Activated CD4-positive, alpha-beta T cell treated with anti-CD3 and anti-CD28 coated beads, Interleukin-2, amount 10 ng/mL, durations not matched to agents 24 days and 14 days (primary cell): ENCODE results near the gene IGSF9. TPM values are rescaled to one million over a fixed set of nuclear protein-coding genes. Genes with fewer than 3 reads are reported as not detected.

ENCODE experiments used
- DNase-seq: peaks from one replicate; pipeline ENCODE4 v3.0.0; 2022
- H3K27ac Mint-ChIP-seq: one replicate; pipeline ENCODE4 v1.8.0; 2022; ENCODE audit warnings: mild to moderate bottlenecking, mixed read lengths
- H3K27me3 Mint-ChIP-seq: one replicate; pipeline ENCODE4 v1.8.0; 2022; ENCODE audit warnings: mixed read lengths
- H3K36me3 Mint-ChIP-seq: one replicate; pipeline ENCODE4 v1.8.0; 2022; ENCODE audit warnings: low read depth, mild to moderate bottlenecking, mixed read lengths
- H3K4me1 Mint-ChIP-seq: one replicate; pipeline ENCODE4 v1.8.0; 2021; ENCODE audit warnings: mixed read lengths
- H3K4me3 Mint-ChIP-seq: one replicate; pipeline ENCODE4 v1.8.0; 2022; ENCODE audit warnings: mild to moderate bottlenecking, moderate library complexity, mixed read lengths
- H3K9me3 Mint-ChIP-seq: one replicate; pipeline ENCODE4 v1.8.0; 2021; ENCODE audit warnings: mixed read lengths
- intact Hi-C: fragments of 100-400 bp; cut with micrococcal nuclease; formaldehyde crosslinking; loops from one replicate; pipeline ENCODE4 v1.15.1; 2023
- total RNA-seq: library from RNA; stranded (reverse); gene quantifications from 2 replicates; pipeline ENCODE4 v1.2.3, GENCODE V29; 2022

Gene IGSF9
- total RNA-seq, 1 donor from 2014 or later, result not detected

DNA sequence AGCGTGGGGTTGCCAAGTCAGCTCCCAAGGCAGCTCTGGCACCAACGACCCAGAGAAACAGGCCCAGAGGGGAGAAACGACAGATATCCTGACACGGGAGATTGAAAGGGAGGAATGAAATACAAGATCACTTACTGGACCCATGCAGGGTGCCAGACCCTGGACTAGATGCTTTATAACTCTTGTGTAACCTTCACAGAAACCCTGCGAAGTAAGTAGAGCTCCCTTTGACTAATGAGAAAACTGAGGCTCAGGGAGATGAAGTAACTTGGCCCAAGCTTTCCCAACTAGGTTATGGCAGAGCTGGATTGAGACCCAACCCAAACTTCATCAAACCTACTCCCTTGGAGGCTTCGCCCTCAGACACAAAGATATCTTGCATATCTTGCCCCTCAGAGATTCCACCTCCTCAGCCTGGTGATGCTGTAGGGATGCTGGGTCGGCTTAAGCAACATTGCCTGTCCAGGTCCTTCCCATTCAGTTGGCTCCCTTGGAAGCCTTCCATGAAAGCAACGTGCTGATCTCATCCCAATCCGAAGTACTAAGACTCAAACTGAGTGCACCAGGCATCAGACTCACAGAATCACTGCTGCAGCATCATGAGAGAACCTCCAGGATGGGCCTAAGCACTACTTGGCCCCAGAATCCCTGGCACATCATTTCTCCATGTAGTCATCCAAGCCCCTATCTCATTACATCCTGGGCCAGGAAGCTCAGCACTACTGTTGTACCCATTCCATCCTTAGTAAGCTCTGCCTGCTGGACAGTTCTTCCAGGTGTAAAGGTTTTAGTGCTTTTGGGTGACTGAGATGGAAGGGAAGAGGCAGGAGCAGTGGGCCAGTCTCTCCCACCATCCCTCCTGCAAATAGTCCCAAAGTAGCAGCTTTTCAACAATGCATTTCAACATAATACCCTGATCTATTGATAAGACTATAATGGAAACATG is 1.1 kb upstream of the IGSF9 start:
- Mint-ChIP-seq H3K9me3 (no peaks in the 10 kb centered on the region), H3K4me1 (peaks cover 6% of the 10 kb centered on the region), H3K4me3 (peak overlapping the region; percentile 54), H3K27me3 (peaks cover 77% of the 10 kb centered on the region), H3K36me3 (no peaks in the 10 kb centered on the region), H3K27ac (no peak overlapping the region)
- no peak for DNase-seq
- intact Hi-C loops, result no loop called here

DNA sequence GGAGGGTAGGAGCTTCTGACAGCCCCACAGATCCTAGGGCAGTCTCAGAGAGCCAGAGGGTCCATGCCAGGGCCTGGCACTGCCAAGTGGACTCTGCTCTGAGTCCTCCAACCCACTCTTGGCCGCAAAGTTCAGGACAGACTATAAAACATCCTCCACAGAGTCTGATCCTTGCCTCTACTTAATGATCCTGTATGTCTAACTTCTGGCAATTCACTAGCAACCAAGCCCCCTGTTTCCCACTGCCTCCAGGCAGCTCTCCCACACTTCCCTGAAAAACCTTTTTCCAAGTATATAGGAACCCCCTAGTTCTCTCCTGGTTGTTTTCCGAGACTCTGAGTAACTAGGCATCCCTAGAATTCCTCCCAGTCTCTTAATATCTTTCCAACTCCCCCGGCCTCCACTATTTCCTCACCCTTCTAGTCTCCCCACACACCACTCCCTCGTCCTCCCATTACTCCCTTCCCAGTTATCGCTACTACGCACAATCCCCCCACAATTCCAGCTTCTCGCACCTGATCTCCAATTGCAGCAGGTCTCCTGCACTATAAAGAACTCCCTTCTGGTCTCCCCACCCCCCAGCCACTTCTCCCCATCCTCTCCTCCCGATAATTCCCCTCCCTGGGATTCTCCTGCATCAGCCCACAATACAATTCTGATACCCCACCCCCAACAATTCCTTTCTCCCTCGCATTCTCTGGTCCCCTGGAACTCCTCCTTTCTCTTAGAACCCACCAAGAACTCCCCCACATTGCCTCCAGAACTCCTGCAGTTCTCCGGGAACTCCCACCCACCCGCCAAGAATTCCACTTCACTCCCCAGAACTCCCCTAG is 574 bp downstream of the IGSF9 start:
- Mint-ChIP-seq H3K4me3 (peak overlapping the region; percentile 54), H3K27me3 (peaks cover 66% of the 10 kb centered on the region)

DNA sequence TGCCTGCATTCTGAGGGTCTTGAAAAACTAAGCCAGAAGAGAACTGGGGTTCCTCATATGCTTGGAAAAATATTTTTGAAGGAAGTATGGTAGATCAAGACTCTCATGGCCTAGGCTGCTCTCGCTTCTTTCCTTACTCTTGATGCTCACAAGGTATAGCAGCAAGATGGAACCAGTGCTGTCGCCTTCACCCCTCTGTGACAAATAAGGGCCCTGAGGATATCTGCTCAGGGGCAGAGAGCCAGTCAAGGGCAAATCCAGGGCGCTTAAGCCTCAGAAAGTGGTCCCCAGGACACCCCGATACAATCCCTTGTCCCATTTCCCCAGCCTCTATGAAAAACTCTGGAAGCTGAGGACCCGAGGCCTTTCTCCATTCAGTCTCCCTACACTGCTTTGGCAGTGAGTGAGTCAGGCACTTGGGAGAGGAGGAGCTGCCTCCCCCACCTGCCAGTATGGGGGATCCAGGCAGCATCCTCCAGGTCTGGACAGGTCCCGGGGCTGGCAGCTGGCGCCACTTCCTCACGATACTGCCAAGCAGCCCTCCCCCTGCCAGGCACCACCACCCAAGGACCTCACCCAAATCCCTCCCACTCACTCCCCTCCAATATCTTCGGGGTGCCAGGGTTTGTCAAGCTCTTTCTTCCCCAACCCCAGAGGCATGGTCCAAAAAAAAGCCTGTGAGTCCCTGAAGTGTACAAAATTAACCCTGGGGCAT is 1.3 kb downstream of the IGSF9 start:
- H3K4me1 Mint-ChIP-seq, result peaks cover 6% of the 10 kb centered on the region
- H3K27me3 Mint-ChIP-seq, result peaks cover 63% of the 10 kb centered on the region
- no peaks in the 10 kb centered on the region for H3K36me3 Mint-ChIP-seq
- H3K27ac Mint-ChIP-seq, result no peak overlapping the region
- DNase-seq, result no peak
- no peak overlapping the region for H3K4me3 Mint-ChIP-seq
- intact Hi-C loops, result no loop called here
- H3K9me3 Mint-ChIP-seq, result no peaks in the 10 kb centered on the region

More for the DNA sequence above, 574 bp downstream of the IGSF9 start:
- Mint-ChIP-seq H3K36me3 (no peaks in the 10 kb centered on the region), H3K27ac (no peak overlapping the region), H3K9me3 (no peaks in the 10 kb centered on the region), H3K4me1 (peaks cover 6% of the 10 kb centered on the region)
- intact Hi-C loops, result no loop called here
- DNase-seq, result no peak

DNA sequence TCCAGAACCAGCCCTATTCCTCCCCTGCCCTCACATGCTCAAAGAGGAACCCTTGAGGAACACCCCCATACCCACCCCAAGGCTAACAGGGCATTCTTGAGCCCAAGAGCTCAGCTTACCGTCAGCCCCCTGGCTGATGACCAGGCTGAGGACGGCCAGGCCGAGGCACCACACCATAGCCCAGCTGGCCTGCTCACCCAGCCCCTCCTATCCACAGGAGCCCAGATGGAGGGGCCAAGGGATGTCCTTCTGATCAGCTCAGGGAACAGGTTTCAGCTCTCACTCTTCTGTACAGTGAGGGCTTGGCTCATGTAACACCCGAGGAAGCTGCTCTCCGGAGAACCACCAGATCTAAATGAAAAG is 2.2 kb downstream of the IGSF9 start:
- intact Hi-C loops, result no loop called here
- DNase-seq, result no peak
- Mint-ChIP-seq H3K4me3 (no peak overlapping the region), H3K4me1 (peaks cover 8% of the 10 kb centered on the region), H3K27me3 (peaks cover 64% of the 10 kb centered on the region), H3K27ac (no peak overlapping the region), H3K9me3 (no peaks in the 10 kb centered on the region), H3K36me3 (no peaks in the 10 kb centered on the region)

DNA sequence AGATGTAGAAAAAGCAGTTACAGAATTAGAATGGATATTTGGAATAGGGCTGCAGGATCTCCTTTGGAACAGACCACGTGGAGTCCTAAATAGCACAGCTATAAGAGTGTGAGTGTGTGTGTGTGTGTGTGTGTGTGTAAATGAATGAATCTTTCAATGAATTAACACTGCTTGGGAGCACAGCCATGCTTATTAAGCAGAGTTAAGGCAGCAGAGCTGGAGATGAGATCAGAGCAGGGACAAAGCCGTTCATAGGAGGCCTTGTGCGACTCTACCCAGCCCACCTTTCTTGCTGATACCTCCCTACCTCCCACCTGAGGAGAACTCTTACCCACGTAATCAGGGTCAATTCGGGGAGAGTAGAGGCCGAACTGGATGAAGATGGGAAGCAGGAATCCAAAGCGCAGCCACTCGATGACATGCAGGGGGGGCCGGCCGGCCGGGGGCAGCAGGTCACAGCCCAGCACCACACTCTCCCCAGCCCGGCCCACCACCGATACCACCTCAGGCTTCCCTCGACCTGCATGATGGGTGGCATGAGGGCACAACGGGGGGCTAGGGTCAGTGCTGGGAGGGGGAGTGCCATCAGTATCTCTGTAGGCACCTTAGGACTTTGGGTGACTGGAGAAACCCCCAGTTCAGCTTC is 2.7 kb downstream of the IGSF9 start:
- Mint-ChIP-seq H3K27ac (no peak overlapping the region), H3K36me3 (no peaks in the 10 kb centered on the region), H3K9me3 (no peaks in the 10 kb centered on the region), H3K27me3 (peaks cover 59% of the 10 kb centered on the region), H3K4me1 (peaks cover 13% of the 10 kb centered on the region), H3K4me3 (no peak overlapping the region)
- no peak for DNase-seq
- intact Hi-C loops, result no loop called here

DNA sequence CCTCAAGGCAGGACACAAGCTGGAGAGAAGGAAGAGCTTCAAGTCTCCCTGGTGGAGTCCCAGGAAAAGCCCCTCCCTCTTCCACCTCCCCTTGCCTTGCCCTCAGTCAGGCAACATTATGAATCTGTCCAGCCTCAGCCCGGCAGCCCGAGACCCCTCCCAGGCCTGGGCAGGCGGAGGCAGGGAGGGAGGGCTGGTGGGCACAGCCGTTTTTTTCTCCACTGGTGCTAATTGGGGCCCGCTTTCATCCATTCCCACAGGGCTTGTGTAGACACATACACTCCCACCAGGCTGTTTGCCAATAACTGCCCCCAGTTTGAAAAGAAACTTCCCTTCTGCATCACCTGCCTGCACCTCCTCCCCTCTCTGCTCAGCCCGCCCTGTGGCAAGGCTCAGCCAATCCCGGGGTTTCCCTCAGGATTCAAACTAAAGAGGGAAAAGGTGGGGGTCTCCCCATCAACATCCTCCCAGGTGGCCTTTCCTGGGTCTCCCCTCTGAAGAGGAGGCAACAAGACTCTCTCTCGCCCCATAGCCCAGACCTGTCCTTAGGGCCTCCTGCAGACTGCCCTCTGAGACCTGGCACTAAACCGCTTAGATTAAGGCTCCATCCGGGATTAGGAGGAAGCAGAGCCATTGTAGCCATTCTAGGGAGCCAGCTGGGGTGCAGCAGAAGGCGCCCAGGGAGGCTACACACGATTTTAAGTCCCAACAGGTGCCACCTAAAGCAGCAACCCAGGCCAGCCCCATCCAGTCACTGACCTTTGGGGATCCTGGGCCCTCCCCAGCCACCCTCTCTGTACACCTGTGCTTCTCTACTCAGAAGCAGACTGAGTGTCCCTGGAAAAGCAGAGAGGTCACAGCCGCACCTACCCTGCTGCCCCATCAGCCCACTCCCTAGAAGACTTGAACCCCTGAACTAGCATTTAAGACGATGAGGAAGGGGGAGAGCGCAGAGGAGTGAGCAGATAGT is 3.5 kb downstream of the IGSF9 start:
- Mint-ChIP-seq H3K9me3 (no peaks in the 10 kb centered on the region), H3K27me3 (peaks cover 53% of the 10 kb centered on the region), H3K36me3 (no peaks in the 10 kb centered on the region), H3K4me3 (no peak overlapping the region), H3K4me1 (peaks cover 16% of the 10 kb centered on the region), H3K27ac (no peak overlapping the region)
- intact Hi-C loops, result no loop called here
- no peak for DNase-seq

DNA sequence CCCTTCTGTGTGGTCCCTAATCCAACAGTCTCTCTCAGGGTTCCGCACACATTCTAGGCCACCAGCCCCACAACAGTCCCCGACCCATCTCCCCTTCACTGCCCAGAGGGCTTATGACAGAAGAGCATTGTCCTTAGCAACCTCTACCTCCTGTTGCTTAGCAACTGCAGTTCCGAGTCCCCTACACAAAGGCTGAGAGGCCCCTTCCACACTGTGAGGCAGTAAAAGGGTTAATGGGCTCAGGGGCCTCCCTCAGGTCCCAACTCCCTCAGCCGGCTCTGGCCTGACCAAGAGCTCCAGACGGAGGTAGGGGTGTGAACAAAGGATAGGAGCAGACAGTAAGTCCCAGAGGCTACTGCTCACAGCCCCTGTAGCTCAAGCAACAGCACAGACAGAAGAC is 4.3 kb downstream of the IGSF9 start:
- intact Hi-C loops, result no loop called here
- DNase-seq, result no peak
- Mint-ChIP-seq H3K27ac (no peak overlapping the region), H3K27me3 (peaks cover 48% of the 10 kb centered on the region), H3K9me3 (no peaks in the 10 kb centered on the region), H3K36me3 (no peaks in the 10 kb centered on the region), H3K4me3 (no peak overlapping the region), H3K4me1 (peaks cover 20% of the 10 kb centered on the region)

DNA sequence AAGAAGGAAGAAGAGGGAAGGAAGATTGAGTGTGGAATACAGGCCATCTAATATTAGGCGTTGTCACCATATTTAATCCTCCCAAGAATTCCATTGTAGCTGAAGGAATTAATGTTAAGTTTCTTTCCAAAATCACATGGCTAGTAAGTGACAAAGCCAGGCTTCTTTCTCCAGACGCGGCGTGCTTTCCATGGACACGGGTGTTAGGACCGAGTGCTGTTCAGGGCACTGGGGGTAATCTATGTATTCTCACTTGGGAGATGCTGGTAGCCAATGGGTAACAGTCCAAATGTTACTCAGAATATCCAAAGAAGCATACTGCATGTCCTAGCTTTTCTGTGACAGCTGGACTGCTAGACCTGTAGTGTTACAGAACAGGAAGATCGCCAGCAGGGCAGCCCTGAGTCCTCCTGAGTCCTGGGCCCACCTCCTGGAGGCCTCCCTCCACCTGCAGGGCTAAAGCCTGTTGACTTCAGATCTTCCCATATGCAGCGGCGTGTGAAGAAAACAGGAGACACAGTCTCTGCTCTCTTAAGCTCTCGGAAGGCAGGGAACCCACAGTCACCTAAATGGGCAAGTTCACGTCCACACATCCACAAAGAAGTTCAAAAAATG is 5.3 kb downstream of the IGSF9 start:
- intact Hi-C loops, result no loop called here
- no peak for DNase-seq
- Mint-ChIP-seq H3K27me3 (peaks cover 43% of the 10 kb centered on the region), H3K36me3 (no peaks in the 10 kb centered on the region), H3K9me3 (no peaks in the 10 kb centered on the region), H3K4me3 (no peak overlapping the region), H3K4me1 (peaks cover 15% of the 10 kb centered on the region), H3K27ac (no peak overlapping the region)

DNA sequence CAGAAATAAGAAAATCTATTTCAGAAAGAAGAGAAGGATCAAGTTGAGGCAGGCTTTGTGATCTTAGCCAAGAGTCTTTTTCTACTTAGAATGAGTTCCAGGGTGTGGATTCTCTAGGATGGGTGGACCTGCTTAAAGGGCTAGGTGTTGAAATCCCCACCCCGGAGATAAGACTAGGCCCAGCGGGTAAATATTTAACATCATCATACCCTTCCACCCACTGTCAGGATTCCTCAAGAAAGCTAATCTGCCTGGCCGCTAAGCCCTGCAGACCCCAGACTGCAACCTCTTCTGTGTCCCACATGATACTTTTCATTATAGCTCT is 5.8 kb downstream of the IGSF9 start:
- Mint-ChIP-seq H3K4me1 (peaks cover 15% of the 10 kb centered on the region), H3K4me3 (no peak overlapping the region), H3K27me3 (peaks cover 42% of the 10 kb centered on the region), H3K27ac (no peak overlapping the region), H3K9me3 (no peaks in the 10 kb centered on the region), H3K36me3 (no peaks in the 10 kb centered on the region)
- DNase-seq, result no peak
- intact Hi-C loops, result no loop called here

DNA sequence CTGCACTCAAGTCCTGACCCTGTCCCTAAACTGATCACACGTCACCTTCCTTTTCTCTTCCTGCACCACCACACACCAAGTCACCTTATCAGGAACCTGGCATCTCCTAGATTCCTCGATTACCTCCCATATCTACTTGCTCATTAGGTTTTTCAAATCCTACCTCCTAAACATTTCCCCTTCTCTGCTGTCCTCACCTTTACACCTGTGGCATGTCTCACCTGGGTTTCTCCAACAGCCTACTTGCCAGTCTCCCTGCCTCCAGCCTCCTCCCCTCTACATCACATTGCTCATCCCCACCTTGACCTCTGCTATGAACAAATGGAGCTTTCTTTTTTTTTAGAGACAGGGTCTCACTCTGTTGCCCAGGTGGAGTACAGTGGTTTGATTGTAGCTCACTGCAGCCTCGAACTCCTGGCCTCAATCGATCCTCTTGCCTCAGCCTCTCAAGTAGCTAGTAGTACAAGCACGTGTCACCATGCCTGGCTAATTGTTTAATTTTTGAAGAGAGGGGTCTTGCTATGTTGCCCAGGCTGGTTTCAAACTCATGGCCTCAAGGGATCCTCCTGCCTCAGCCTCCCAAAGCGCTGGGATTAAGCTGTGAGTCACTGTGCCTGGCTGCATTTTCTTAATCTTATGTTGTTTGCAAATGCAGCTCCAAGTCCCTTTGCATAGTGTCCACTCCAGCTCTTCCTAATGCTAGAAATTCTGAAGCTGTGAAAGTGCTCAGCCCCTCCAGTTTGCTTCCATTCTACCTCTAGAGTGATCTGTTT is 6.3 kb downstream of the IGSF9 start:
- Mint-ChIP-seq H3K36me3 (no peaks in the 10 kb centered on the region), H3K4me1 (peaks cover 15% of the 10 kb centered on the region), H3K27me3 (peaks cover 36% of the 10 kb centered on the region), H3K27ac (no peak overlapping the region), H3K4me3 (no peak overlapping the region), H3K9me3 (no peaks in the 10 kb centered on the region)
- DNase-seq, result no peak
- intact Hi-C loops, result no loop called here

DNA sequence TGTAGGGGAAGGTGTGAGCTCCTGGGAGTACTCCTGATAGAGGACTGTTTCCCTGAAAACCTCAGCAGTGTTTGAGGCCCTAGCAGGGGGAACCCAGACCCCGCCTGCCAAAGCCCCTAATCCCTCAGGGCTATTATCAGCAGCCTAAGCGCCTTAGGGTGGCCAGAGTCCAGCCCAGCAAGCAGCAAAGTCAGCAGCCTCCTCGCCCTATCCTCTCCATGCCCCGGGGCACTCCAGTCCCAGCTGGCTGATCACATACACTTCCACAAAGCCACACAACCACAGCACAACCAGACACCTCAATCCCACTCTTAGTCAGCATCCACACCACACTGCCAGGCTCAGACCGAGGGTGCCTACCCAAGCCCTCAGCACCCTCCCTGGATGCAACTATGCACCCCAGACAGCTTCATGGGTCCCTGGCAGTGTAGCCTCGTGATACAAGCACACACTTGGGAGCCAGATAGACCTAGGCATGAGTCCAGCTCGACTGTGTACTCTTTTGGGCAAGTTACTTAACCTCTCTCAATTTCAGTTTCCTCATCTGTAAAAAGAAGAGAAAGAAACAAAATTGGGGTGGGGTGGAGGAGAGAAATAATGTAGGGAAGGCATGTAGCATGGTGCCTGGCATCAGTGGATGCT is 7.1 kb downstream of the IGSF9 start:
- H3K36me3 Mint-ChIP-seq, result no peaks in the 10 kb centered on the region
- no peak for DNase-seq
- H3K9me3 Mint-ChIP-seq, result no peaks in the 10 kb centered on the region
- H3K4me3 Mint-ChIP-seq, result no peak overlapping the region
- H3K27me3 Mint-ChIP-seq, result peaks cover 33% of the 10 kb centered on the region
- H3K4me1 Mint-ChIP-seq, result peaks cover 15% of the 10 kb centered on the region
- intact Hi-C loops, result no loop called here
- H3K27ac Mint-ChIP-seq, result no peak overlapping the region
